Vagina (tissue), 2 donors: Measurements from ENCODE around the gene RAB3IL1. TPM values are rescaled to one million over a fixed set of nuclear protein-coding genes. Genes with fewer than 3 reads are reported as not detected.

Experiments used
- DNase-seq, 2 donors: peaks; one replicate each; pipeline ENCODE4 v3.0.0-alpha.2; 2017; ENCODE audit errors: extremely low spot score in 2 of 2
- H3K27ac ChIP-seq: fragments of 200-600 bp; sonication (generic); one replicate; pipeline ENCODE4 v1.5.1; 2019
- H3K27me3 ChIP-seq: fragments of 200-600 bp; sonication (generic); one replicate; pipeline ENCODE4 v1.5.1; 2019
- H3K36me3 ChIP-seq, 2 donors: fragments of 200-600 bp; sonication (generic); one replicate each; pipeline ENCODE4 v1.5.1; 2017 to 2019
- H3K4me1 ChIP-seq: fragments of 200-600 bp; sonication (generic); one replicate; pipeline ENCODE4 v1.5.1; 2019
- H3K4me3 ChIP-seq, 2 donors: fragments of 200-600 bp; sonication (generic); 1 replicate in 1 of 2; 2 replicates in 1 of 2; pipeline ENCODE4 v1.5.1; 2016 to 2019
- H3K9me3 ChIP-seq: fragments of 200-600 bp; sonication (generic); one replicate; pipeline ENCODE4 v1.5.1; 2019
- CTCF ChIP-seq, 3 experiments: fragments of 450-650 bp in 2 of 3; fragments of 200-600 bp in 1 of 3; sonication (generic) in 1 of 3; IDR thresholded peaks; one replicate each; pipeline ENCODE4 v1.5.1; 2017 to 2019; ENCODE audit warnings: antibody characterized with exemption in 3 of 3, mild to moderate bottlenecking in 2 of 3, moderate library complexity in 2 of 3
- POLR2A ChIP-seq, 2 donors: fragments of 450-650 bp; IDR thresholded peaks; one replicate each; pipeline ENCODE4 v1.6.1; 2017; ENCODE audit warnings: antibody characterized with exemption in 2 of 2, mild to moderate bottlenecking in 2 of 2, moderate library complexity in 2 of 2
- POLR2AphosphoS5 ChIP-seq, 2 donors: sonication (generic); formaldehyde crosslinking; IDR thresholded peaks; one replicate each; pipeline ENCODE4 v1.9.0; 2017; ENCODE audit warnings: antibody characterized with exemption in 2 of 2, mild to moderate bottlenecking in 2 of 2, low read depth in 1 of 2; ENCODE audit not compliant: insufficient read depth in 1 of 2
- intact Hi-C: fragments of 100-400 bp; cut with DNase I; formaldehyde crosslinking; loops from one replicate; pipeline ENCODE4 v1.15.1; 2023
- total RNA-seq: library from RNA; depleted of rRNA; stranded (reverse); fragments of >200 nt; gene quantifications from one replicate; pipeline ENCODE4 v1.2.3, GENCODE V29; 2016

RAB3IL1 gene
- total RNA-seq, 1 donor from 2014 or later: 32.2 TPM

- Histone ChIP-seq H3K27me3 (no peaks in the 10 kb centered on the region), H3K9me3 (no peaks in the 10 kb centered on the region), H3K36me3 (peaks cover 0 to 31% of the 10 kb centered on the region in 2 donors), H3K27ac (no peak overlapping the region), H3K4me3 (no peak overlapping the region), H3K4me1 (peaks cover 30% of the 10 kb centered on the region)
- no peak for DNase-seq
- no peak for TF ChIP-seq POLR2A (IDR thresholded peaks at IDR 0.05)
- TF ChIP-seq POLR2AphosphoS5 (IDR thresholded peaks at IDR 0.05; ENCODE audit: insufficient read depth in 1 of 2, low read depth in 1 of 2): no peak
- TF ChIP-seq CTCF (IDR thresholded peaks at IDR 0.05): no peak
- intact Hi-C loops: no loop called here
Measured at GRCh38 chr11:61905801-61906521, 11.4 kb downstream of the RAB3IL1 start.

- H3K27ac ChIP-seq: no peak overlapping the region
- intact Hi-C loops: no loop called here
- peaks cover 23% of the 10 kb centered on the region for H3K4me1 ChIP-seq
- no peak overlapping the region for H3K4me3 ChIP-seq
- no peaks in the 10 kb centered on the region for H3K27me3 ChIP-seq
- DNase-seq: no peak
- peaks cover 0 to 35% of the 10 kb centered on the region in 2 donors for H3K36me3 ChIP-seq
- TF ChIP-seq CTCF (IDR thresholded peaks at IDR 0.05): no peak
- TF ChIP-seq POLR2A (IDR thresholded peaks at IDR 0.05): no peak
- TF ChIP-seq POLR2AphosphoS5 (IDR thresholded peaks at IDR 0.05; ENCODE audit: insufficient read depth in 1 of 2, low read depth in 1 of 2): no peak
- no peaks in the 10 kb centered on the region for H3K9me3 ChIP-seq
Measured at GRCh38 chr11:61905067-61905696, 12.2 kb downstream of the RAB3IL1 start.

- Histone ChIP-seq H3K27me3 (no peaks in the 10 kb centered on the region), H3K4me1 (peaks cover 18% of the 10 kb centered on the region), H3K27ac (no peak overlapping the region), H3K4me3 (no peak overlapping the region), H3K36me3 (peaks cover 0 to 35% of the 10 kb centered on the region in 2 donors), H3K9me3 (no peaks in the 10 kb centered on the region)
- TF ChIP-seq POLR2AphosphoS5 (IDR thresholded peaks at IDR 0.05; ENCODE audit: insufficient read depth in 1 of 2, low read depth in 1 of 2) (no peak), POLR2A (IDR thresholded peaks at IDR 0.05) (no peak), CTCF (IDR thresholded peaks at IDR 0.05) (no peak)
- no peak for DNase-seq
- intact Hi-C loops: no loop called here
Measured at GRCh38 chr11:61904539-61905048, 12.8 kb downstream of the RAB3IL1 start.

GRCh38 chr11:61903845-61904244 is 13.5 kb downstream of the RAB3IL1 start:
- DNase-seq: no peak
- intact Hi-C loops: no loop called here
- Histone ChIP-seq H3K4me1 (peaks cover 18% of the 10 kb centered on the region), H3K27ac (no peak overlapping the region), H3K36me3 (peaks cover 0 to 35% of the 10 kb centered on the region in 2 donors), H3K9me3 (no peaks in the 10 kb centered on the region), H3K4me3 (no peak overlapping the region), H3K27me3 (no peaks in the 10 kb centered on the region)
- TF ChIP-seq POLR2AphosphoS5 (IDR thresholded peaks at IDR 0.05; ENCODE audit: insufficient read depth in 1 of 2, low read depth in 1 of 2): no peak
- no peak for TF ChIP-seq CTCF (IDR thresholded peaks at IDR 0.05)
- TF ChIP-seq POLR2A (IDR thresholded peaks at IDR 0.05): no peak

- DNase-seq: no peak
- peaks cover 0 to 35% of the 10 kb centered on the region in 2 donors for H3K36me3 ChIP-seq
- no peaks in the 10 kb centered on the region for H3K9me3 ChIP-seq
- H3K27ac ChIP-seq: no peak overlapping the region
- no peak for TF ChIP-seq CTCF (IDR thresholded peaks at IDR 0.05)
- no peak for TF ChIP-seq POLR2A (IDR thresholded peaks at IDR 0.05)
- no peak for TF ChIP-seq POLR2AphosphoS5 (IDR thresholded peaks at IDR 0.05; ENCODE audit: insufficient read depth in 1 of 2, low read depth in 1 of 2)
- no peaks in the 10 kb centered on the region for H3K27me3 ChIP-seq
- intact Hi-C loops: no loop called here
- no peak overlapping the region for H3K4me3 ChIP-seq
- peaks cover 15% of the 10 kb centered on the region for H3K4me1 ChIP-seq
Measured at GRCh38 chr11:61902313-61902712, 15.1 kb downstream of the RAB3IL1 start.
